Measurements from ENCODE around the gene MAGI2. TPM values are rescaled to one million over a fixed set of nuclear protein-coding genes. Genes with fewer than 3 reads are reported as not detected.

Gene MAGI2
- total RNA-seq, 1 donor from 2014 or later = 0.38 TPM

DNA sequence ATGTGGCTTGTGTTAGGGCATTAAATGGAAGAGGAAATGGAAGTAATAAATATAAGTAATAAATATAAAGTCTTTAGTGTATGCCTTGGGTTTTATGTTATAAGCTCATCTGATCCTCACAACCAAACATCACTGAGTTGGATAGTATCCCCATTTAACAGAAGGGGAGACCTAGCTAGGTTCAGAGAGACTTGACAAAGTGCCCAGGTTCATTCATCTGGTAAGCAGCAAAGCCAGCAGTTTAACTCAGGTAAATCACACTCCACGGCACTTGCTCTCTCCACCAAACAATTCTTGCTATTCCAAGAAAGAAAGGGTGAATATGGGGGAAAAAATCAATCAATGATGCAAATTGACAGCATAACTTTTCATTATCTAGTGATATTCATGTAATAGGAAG is 167.3 kb downstream of the MAGI2 start:
- CTCF ChIA-PET = no interaction called here
- H3K4me3 Mint-ChIP-seq = no peak overlapping the region

DNA sequence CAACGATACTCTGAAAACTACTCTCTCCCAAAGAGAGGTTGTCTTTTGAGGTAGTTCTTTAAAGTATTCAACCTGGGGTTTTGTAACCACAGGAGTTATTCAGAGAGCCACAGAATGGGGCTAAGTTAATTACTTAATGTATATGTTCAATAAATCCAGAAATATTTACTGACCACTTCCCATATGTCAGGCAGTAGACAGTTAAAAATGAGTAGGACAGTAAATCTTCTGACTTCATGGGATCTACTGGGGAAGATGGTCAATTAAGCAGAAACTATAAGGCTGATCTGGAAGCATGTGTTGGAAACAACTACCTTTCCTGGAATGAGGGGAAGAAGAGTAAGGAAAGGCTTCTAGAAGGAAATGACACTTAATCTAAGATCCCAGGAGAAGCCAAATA is 167.7 kb downstream of the MAGI2 start:
- CTCF ChIA-PET = no interaction called here

More for the DNA sequence above, 167.3 kb downstream of the MAGI2 start:
- TF ChIP-seq, protein P1, sequence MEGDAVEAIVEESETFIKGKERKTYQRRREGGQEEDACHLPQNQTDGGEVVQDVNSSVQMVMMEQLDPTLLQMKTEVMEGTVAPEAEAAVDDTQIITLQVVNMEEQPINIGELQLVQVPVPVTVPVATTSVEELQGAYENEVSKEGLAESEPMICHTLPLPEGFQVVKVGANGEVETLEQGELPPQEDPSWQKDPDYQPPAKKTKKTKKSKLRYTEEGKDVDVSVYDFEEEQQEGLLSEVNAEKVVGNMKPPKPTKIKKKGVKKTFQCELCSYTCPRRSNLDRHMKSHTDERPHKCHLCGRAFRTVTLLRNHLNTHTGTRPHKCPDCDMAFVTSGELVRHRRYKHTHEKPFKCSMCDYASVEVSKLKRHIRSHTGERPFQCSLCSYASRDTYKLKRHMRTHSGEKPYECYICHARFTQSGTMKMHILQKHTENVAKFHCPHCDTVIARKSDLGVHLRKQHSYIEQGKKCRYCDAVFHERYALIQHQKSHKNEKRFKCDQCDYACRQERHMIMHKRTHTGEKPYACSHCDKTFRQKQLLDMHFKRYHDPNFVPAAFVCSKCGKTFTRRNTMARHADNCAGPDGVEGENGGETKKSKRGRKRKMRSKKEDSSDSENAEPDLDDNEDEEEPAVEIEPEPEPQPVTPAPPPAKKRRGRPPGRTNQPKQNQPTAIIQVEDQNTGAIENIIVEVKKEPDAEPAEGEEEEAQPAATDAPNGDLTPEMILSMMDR (IDR thresholded peaks at IDR 0.05) = no peak
- no peak for DNase-seq
- ATAC-seq (ENCODE audit: low read depth) = no peak
- no peaks in the 10 kb centered on the region for H3K9me3 Mint-ChIP-seq
- intact Hi-C loops (cut with micrococcal nuclease) = no loop called here
- H3K4me1 Mint-ChIP-seq = no peaks in the 10 kb centered on the region
- no peak overlapping the region for H3K27ac Mint-ChIP-seq
- no peaks in the 10 kb centered on the region for H3K36me3 Mint-ChIP-seq (ENCODE audit: low read depth)
- POLR2A ChIA-PET = no interaction called here
- no peaks in the 10 kb centered on the region for H3K27me3 Mint-ChIP-seq

DNA sequence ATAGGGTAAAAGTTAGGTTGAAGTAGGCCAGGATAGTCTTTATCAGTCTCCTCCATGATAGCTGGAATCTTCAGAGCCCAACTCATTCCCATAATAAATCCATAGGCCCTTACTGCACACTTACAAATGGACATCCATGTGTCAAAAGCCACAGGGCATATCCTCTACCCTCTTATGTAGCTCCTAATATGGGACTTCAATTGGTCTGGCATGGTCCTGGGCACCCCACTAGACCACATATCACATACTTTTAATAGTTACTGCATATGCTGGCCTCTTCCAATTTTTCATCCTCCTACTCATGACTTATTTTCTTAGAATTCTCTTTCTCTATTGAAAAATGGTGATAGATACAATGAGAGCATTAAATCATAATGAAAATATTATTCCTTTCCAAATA is 169.3 kb downstream of the MAGI2 start:
- POLR2A ChIA-PET = no interaction called here
- no peak for DNase-seq
- Mint-ChIP-seq H3K9me3 (no peaks in the 10 kb centered on the region), H3K27me3 (no peaks in the 10 kb centered on the region), H3K4me1 (no peaks in the 10 kb centered on the region), H3K4me3 (no peak overlapping the region), H3K27ac (no peak overlapping the region), H3K36me3 (ENCODE audit: low read depth) (no peaks in the 10 kb centered on the region)
- intact Hi-C loops (cut with micrococcal nuclease) = no loop called here
- CTCF ChIA-PET = no interaction called here
- TF ChIP-seq, protein P1 (IDR thresholded peaks at IDR 0.05) = no peak
- no peak for ATAC-seq (ENCODE audit: low read depth)

More for the DNA sequence above, 167.7 kb downstream of the MAGI2 start:
- intact Hi-C loops (cut with micrococcal nuclease) = no loop called here
- no peaks in the 10 kb centered on the region for H3K9me3 Mint-ChIP-seq
- POLR2A ChIA-PET = no interaction called here
- H3K27ac Mint-ChIP-seq = no peak overlapping the region
- DNase-seq (no peak), ATAC-seq (ENCODE audit: low read depth) (no peak)
- TF ChIP-seq, protein P1 (IDR thresholded peaks at IDR 0.05) = no peak
- no peak overlapping the region for H3K4me3 Mint-ChIP-seq
- H3K36me3 Mint-ChIP-seq (ENCODE audit: low read depth) = no peaks in the 10 kb centered on the region
- no peaks in the 10 kb centered on the region for H3K4me1 Mint-ChIP-seq
- no peaks in the 10 kb centered on the region for H3K27me3 Mint-ChIP-seq

DNA sequence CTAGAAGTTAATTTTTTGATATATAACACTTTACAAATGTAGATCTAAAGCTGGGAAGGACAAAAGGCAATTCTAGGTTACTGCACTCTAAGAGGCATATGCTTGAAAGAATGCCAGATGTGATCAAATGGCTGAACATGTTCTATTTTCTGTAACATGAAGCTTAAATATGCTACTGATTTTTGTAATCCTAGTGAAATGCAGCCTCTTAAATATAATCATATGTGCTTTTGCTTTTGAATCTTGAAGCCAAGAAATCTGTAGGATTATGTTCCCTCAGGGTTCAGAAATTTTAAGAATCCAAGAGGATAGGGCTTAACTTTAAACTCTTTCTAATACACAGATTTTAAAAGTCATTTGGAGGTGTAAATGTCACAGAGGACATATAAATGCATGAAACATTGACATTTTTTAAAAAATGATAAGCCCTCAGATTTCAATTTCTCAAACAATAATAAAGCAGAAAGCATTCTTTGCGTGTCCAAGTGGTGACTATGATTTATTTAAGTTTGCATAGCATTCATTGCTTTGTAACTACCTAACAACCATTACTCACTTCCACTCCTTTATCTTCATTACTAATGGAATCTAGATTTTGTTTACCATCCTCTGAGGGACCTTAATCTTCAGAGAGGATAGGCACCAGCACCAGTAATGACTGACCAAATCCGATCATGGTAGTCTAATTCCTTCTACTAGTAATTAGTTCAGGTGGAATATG is 170.4 kb downstream of the MAGI2 start:
- no peaks in the 10 kb centered on the region for H3K27me3 Mint-ChIP-seq
- ATAC-seq (ENCODE audit: low read depth) (no peak), DNase-seq (no peak)
- no peaks in the 10 kb centered on the region for H3K4me1 Mint-ChIP-seq
- H3K4me3 Mint-ChIP-seq = no peak overlapping the region
- TF ChIP-seq, protein P1 (IDR thresholded peaks at IDR 0.05) = no peak
- no peaks in the 10 kb centered on the region for H3K9me3 Mint-ChIP-seq
- no peak overlapping the region for H3K27ac Mint-ChIP-seq
- CTCF ChIA-PET = interaction anchor here (1.3 kb wide), 1 partner anchor 12 kb away, joined by 3 read pairs; no protein-coding TSS in a partner anchor
- POLR2A ChIA-PET = no interaction called here
- H3K36me3 Mint-ChIP-seq (ENCODE audit: low read depth) = no peaks in the 10 kb centered on the region
- intact Hi-C loops (cut with micrococcal nuclease) = no loop called here

DNA sequence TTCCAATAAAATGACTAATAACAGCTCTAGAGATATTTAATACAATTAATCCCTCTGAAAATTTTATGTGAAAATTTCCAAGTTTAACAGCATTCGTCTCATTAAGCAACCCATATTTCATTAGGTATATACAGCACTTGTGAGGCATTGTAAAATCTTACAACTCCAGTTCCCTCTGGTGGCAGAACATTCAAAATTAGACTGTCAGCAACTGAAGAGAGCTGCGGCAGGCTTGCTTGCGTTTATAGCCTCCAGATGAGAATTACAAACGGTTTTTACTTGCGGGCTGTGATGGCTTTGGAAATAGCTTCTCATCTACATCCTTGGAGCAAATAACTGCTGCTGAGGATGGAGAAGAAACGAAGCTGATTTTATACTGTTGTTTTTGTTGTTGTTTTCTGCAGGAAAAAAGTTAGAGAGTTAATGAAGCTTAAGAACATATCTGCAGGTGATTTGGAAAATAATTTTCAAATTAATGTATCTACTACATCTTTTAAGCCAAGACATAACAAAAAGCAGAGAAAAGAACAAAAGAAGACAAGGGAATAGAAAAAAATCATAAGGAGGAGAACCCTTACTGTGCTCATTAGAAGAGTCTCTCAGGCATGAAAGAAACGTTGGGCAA is 171.3 kb downstream of the MAGI2 start:
- intact Hi-C loops (cut with micrococcal nuclease) = no loop called here
- no peaks in the 10 kb centered on the region for H3K36me3 Mint-ChIP-seq (ENCODE audit: low read depth)
- DNase-seq = no peak
- no peak overlapping the region for H3K4me3 Mint-ChIP-seq
- no peak overlapping the region for H3K27ac Mint-ChIP-seq
- ChIA-PET POLR2A (no interaction called here), CTCF (interaction anchor here (1.3 kb wide), 1 partner anchor 11 kb away, joined by 3 read pairs; no protein-coding TSS in a partner anchor)
- H3K9me3 Mint-ChIP-seq = no peaks in the 10 kb centered on the region
- no peaks in the 10 kb centered on the region for H3K4me1 Mint-ChIP-seq
- no peak for ATAC-seq (ENCODE audit: low read depth)
- no peaks in the 10 kb centered on the region for H3K27me3 Mint-ChIP-seq
- TF ChIP-seq, protein P1 (IDR thresholded peaks at IDR 0.05) = no peak

Data from activated B cell treated with CpG ODN at 0.5 μM for 24 hours (primary cell).